DOHH2 (cell line): Measurements from ENCODE around the gene CHIC2.

Experiments
- H3F3A ChIP-seq: fragments of 200-600 bp; sonication (generic), shearing (Covaris generic); 2 replicates; pipeline ENCODE4 v1.6.0; 2016; ENCODE audit warnings: antibody characterized with exemption, mild to moderate bottlenecking; ENCODE audit not compliant: control insufficient read depth, insufficient read depth
- H3K27ac ChIP-seq: fragments of 200-600 bp; sonication (generic); 2 replicates; pipeline ENCODE4 v1.5.1; 2014; ENCODE audit warnings: low read depth, mild to moderate bottlenecking, low read length, moderate library complexity
- H3K27me3 ChIP-seq: fragments of 200-600 bp; sonication (generic); 2 replicates; pipeline ENCODE4 v1.6.1; 2014; ENCODE audit warnings: mild to moderate bottlenecking, low read length, mixed read lengths; ENCODE audit not compliant: control insufficient read depth
- H3K36me3 ChIP-seq: fragments of 200-600 bp; sonication (generic); 2 replicates; pipeline ENCODE4 v1.6.1; 2014; ENCODE audit warnings: mild to moderate bottlenecking, low read length, moderate library complexity, mixed read lengths; ENCODE audit not compliant: control insufficient read depth
- H3K4me1 ChIP-seq: fragments of 200-600 bp; sonication (generic); 2 replicates; pipeline ENCODE4 v1.6.1; 2014; ENCODE audit warnings: mild to moderate bottlenecking, low read length, mixed read lengths; ENCODE audit not compliant: control insufficient read depth
- H3K4me2 ChIP-seq: fragments of 200-600 bp; sonication (generic); 2 replicates; pipeline ENCODE4 v1.6.0; 2014; ENCODE audit warnings: mild to moderate bottlenecking, low read length, moderate library complexity
- H3K4me3 ChIP-seq: fragments of 200-600 bp; sonication (generic); 2 replicates; pipeline ENCODE4 v1.5.1; 2014; ENCODE audit warnings: mild to moderate bottlenecking, low read length, mixed read lengths
- H3K79me2 ChIP-seq: fragments of 200-600 bp; sonication (generic); 2 replicates; pipeline ENCODE4 v1.6.1; 2014; ENCODE audit warnings: mild to moderate bottlenecking, low read length, mixed read lengths; ENCODE audit not compliant: control insufficient read depth
- H3K9me2 ChIP-seq: fragments of 200-600 bp; sonication (generic); replicated peaks from 2 replicates; pipeline ENCODE4 v1.6.1; 2014; ENCODE audit warnings: mild to moderate bottlenecking, low read length, mixed read lengths; ENCODE audit not compliant: control insufficient read depth
- H3K9me3 ChIP-seq: fragments of 200-600 bp; sonication (generic); 2 replicates; pipeline ENCODE4 v1.6.1; 2014; ENCODE audit warnings: antibody characterized with exemption, low read length, mixed read lengths; ENCODE audit not compliant: control insufficient read depth, insufficient read depth
- H4K20me1 ChIP-seq: fragments of 200-600 bp; sonication (generic); 2 replicates; pipeline ENCODE4 v1.6.0; 2014; ENCODE audit warnings: low read depth, mild to moderate bottlenecking, antibody characterized with exemption, low read length, moderate library complexity; ENCODE audit not compliant: control insufficient read depth, insufficient read depth
- EZH2phosphoT487 ChIP-seq: fragments of 200-600 bp; sonication (generic); IDR thresholded peaks from 2 replicates; pipeline ENCODE4 v1.6.1; 2017; ENCODE audit warnings: borderline replicate concordance, mild to moderate bottlenecking, antibody characterized with exemption, low read length, moderate library complexity, mixed read lengths
- TF ChIP-seq, protein P1 (sequence below): fragments of 200-600 bp; sonication (generic); IDR thresholded peaks from one replicate; pipeline ENCODE4 v1.5.1; 2014; ENCODE audit warnings: antibody characterized with exemption, mild to moderate bottlenecking, low read depth, low read length; ENCODE audit not compliant: poor library complexity, severe bottlenecking

CHIC2 gene

GRCh38 chr4:53994382-53995102 is 69.9 kb downstream of the CHIC2 start:
- no peaks in the 10 kb centered on the region for H3K9me2 ChIP-seq

GRCh38 chr4:53992785-53993184 is 71.6 kb downstream of the CHIC2 start:
- no peak overlapping the region for H3K27ac ChIP-seq
- no peaks in the 10 kb centered on the region for H3K79me2 ChIP-seq
- no peak overlapping the region for H3K4me3 ChIP-seq
- H3K9me2 ChIP-seq, result no peaks in the 10 kb centered on the region
- TF ChIP-seq EZH2phosphoT487, result no peak
- TF ChIP-seq, protein P1, sequence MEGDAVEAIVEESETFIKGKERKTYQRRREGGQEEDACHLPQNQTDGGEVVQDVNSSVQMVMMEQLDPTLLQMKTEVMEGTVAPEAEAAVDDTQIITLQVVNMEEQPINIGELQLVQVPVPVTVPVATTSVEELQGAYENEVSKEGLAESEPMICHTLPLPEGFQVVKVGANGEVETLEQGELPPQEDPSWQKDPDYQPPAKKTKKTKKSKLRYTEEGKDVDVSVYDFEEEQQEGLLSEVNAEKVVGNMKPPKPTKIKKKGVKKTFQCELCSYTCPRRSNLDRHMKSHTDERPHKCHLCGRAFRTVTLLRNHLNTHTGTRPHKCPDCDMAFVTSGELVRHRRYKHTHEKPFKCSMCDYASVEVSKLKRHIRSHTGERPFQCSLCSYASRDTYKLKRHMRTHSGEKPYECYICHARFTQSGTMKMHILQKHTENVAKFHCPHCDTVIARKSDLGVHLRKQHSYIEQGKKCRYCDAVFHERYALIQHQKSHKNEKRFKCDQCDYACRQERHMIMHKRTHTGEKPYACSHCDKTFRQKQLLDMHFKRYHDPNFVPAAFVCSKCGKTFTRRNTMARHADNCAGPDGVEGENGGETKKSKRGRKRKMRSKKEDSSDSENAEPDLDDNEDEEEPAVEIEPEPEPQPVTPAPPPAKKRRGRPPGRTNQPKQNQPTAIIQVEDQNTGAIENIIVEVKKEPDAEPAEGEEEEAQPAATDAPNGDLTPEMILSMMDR, result no peak
- H3F3A ChIP-seq, result no peaks in the 10 kb centered on the region
- H4K20me1 ChIP-seq, result no peaks in the 10 kb centered on the region
- H3K27me3 ChIP-seq, result no peaks in the 10 kb centered on the region
- H3K4me2 ChIP-seq, result no peak overlapping the region
- no peaks in the 10 kb centered on the region for H3K4me1 ChIP-seq
- H3K9me3 ChIP-seq, result no peaks in the 10 kb centered on the region
- H3K36me3 ChIP-seq, result no peaks in the 10 kb centered on the region

More at GRCh38 chr4:53994382-53995102, 69.9 kb downstream of the CHIC2 start:
- no peak overlapping the region for H3K4me2 ChIP-seq
- H3K27me3 ChIP-seq, result no peaks in the 10 kb centered on the region
- no peaks in the 10 kb centered on the region for H3K36me3 ChIP-seq
- H3K27ac ChIP-seq, result no peak overlapping the region
- H3K4me3 ChIP-seq, result no peak overlapping the region
- no peaks in the 10 kb centered on the region for H3K79me2 ChIP-seq
- no peaks in the 10 kb centered on the region for H3K9me3 ChIP-seq
- H3K4me1 ChIP-seq, result no peaks in the 10 kb centered on the region
- TF ChIP-seq, protein P1, result no peak
- no peak for TF ChIP-seq EZH2phosphoT487
- H3F3A ChIP-seq, result no peaks in the 10 kb centered on the region
- H4K20me1 ChIP-seq, result no peaks in the 10 kb centered on the region

GRCh38 chr4:53991821-53992220 is 72.6 kb downstream of the CHIC2 start:
- H3F3A ChIP-seq, result no peaks in the 10 kb centered on the region
- H3K27ac ChIP-seq, result no peak overlapping the region

More at GRCh38 chr4:53991821-53992220, 72.6 kb downstream of the CHIC2 start:
- Histone ChIP-seq H4K20me1 (no peaks in the 10 kb centered on the region), H3K9me2 (no peaks in the 10 kb centered on the region), H3K27me3 (no peaks in the 10 kb centered on the region), H3K4me3 (no peak overlapping the region), H3K4me1 (no peaks in the 10 kb centered on the region), H3K9me3 (no peaks in the 10 kb centered on the region), H3K4me2 (no peak overlapping the region), H3K36me3 (no peaks in the 10 kb centered on the region), H3K79me2 (no peaks in the 10 kb centered on the region)
- TF ChIP-seq, protein P1, result no peak
- TF ChIP-seq EZH2phosphoT487, result no peak
